SK-N-SH (cell line): Measurements from ENCODE around the gene NHLH1.

Experiments used
- EP300 ChIP-seq, 2 experiments: IDR thresholded peaks; 2 replicates each; pipeline versions ENCODE4 v1.4.0 to v1.6.1; 2012; ENCODE audit warnings: borderline replicate concordance in 1 of 2, low read depth in 1 of 2, low read length in 1 of 2
- FOXJ3 ChIP-seq: sonication (generic); formaldehyde crosslinking; IDR thresholded peaks from 2 replicates; pipeline ENCODE4 v1.5.1; 2020; ENCODE audit warnings: mild to moderate bottlenecking, missing genetic modification reagents
- GABPA ChIP-seq: IDR thresholded peaks from 2 replicates; pipeline ENCODE4 v1.4.0; 2012; ENCODE audit warnings: low read depth, mild to moderate bottlenecking
- GATA2 ChIP-seq: sonication (generic); formaldehyde crosslinking; IDR thresholded peaks from 2 replicates; pipeline ENCODE4 v1.5.0; 2020; ENCODE audit warnings: mild to moderate bottlenecking, missing genetic modification reagents
- JUND ChIP-seq: IDR thresholded peaks from 2 replicates; pipeline ENCODE4 v1.4.0; 2012
- NRF1 ChIP-seq: IDR thresholded peaks from 2 replicates; pipeline ENCODE4 v1.6.1; 2012; ENCODE audit warnings: low read depth, mild to moderate bottlenecking, low read length
- RAD21 ChIP-seq: IDR thresholded peaks from 2 replicates; pipeline ENCODE4 v1.6.1; 2012; ENCODE audit warnings: mild to moderate bottlenecking, low read length
- RCOR1 ChIP-seq: fragments of 150-350 bp; IDR thresholded peaks from 2 replicates; pipeline ENCODE4 v1.6.1; 2017; ENCODE audit warnings: antibody characterized with exemption, low read length
- SIN3A ChIP-seq: IDR thresholded peaks from 2 replicates; pipeline ENCODE4 v1.6.1; 2012; ENCODE audit warnings: low read depth, mild to moderate bottlenecking, low read length, moderate library complexity, borderline replicate concordance
- SMC3 ChIP-seq: IDR thresholded peaks from 2 replicates; pipeline ENCODE4 v1.6.1; 2012; ENCODE audit warnings: low read depth, low read length, improper control_type of control experiment
- TAF1 ChIP-seq: IDR thresholded peaks from 2 replicates; pipeline ENCODE4 v1.6.1; 2012; ENCODE audit warnings: low read depth, mild to moderate bottlenecking, low read length, moderate library complexity, borderline replicate concordance
- TF ChIP-seq, protein P1 (sequence below): fragments of 200-600 bp; sonication (generic); IDR thresholded peaks from 2 replicates; pipeline ENCODE4 v1.6.1; 2017; ENCODE audit warnings: antibody characterized with exemption, mild to moderate bottlenecking, moderate library complexity
- TF ChIP-seq, protein P2 (sequence below): IDR thresholded peaks from 2 replicates; pipeline ENCODE4 v1.4.0; 2012; ENCODE audit warnings: low read depth

DNA sequence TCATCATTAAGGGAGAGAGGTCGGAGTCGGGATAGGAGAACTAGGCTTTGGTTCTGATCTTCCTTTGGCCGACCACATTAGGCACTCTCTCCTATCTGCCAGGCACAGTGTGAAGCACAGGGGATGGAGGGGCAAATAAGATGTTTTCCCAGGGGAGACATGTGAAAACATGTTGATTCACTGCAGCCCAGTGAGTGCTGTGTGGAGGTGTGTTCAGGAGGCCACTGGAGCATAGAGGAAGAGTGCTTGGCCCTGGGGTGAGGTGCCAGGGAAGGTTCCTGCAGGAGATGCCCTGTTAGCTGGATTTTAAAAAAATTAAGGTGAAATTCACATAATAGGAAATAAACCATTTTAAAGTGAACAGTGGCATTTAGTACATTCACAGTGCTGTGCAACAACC is 37.2 kb downstream of the NHLH1 start:
- TF ChIP-seq RCOR1 (no peak), SMC3 (no peak), JUND (no peak), FOXJ3 (CRISPR knock-in tag) (no peak), GATA2 (CRISPR knock-in tag) (no peak), SIN3A (no peak), GABPA (no peak), NRF1 (no peak), RAD21 (no peak), EP300 (IDR thresholded peaks at IDR 0.05; ENCODE audit: borderline replicate concordance in 1 of 2, low read depth in 1 of 2, low read length in 1 of 2) (no peak), TAF1 (no peak)
- TF ChIP-seq, protein P1, sequence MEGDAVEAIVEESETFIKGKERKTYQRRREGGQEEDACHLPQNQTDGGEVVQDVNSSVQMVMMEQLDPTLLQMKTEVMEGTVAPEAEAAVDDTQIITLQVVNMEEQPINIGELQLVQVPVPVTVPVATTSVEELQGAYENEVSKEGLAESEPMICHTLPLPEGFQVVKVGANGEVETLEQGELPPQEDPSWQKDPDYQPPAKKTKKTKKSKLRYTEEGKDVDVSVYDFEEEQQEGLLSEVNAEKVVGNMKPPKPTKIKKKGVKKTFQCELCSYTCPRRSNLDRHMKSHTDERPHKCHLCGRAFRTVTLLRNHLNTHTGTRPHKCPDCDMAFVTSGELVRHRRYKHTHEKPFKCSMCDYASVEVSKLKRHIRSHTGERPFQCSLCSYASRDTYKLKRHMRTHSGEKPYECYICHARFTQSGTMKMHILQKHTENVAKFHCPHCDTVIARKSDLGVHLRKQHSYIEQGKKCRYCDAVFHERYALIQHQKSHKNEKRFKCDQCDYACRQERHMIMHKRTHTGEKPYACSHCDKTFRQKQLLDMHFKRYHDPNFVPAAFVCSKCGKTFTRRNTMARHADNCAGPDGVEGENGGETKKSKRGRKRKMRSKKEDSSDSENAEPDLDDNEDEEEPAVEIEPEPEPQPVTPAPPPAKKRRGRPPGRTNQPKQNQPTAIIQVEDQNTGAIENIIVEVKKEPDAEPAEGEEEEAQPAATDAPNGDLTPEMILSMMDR, result no peak
- TF ChIP-seq, protein P2, sequence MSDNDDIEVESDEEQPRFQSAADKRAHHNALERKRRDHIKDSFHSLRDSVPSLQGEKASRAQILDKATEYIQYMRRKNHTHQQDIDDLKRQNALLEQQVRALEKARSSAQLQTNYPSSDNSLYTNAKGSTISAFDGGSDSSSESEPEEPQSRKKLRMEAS, result no peak
